ENCODE data around the gene PEMT. TPM values are rescaled to one million over a fixed set of nuclear protein-coding genes. Genes with fewer than 3 reads are reported as not detected.

The PEMT gene
- total RNA-seq, 1 donor from 2014 or later = 15.3 TPM

DNA sequence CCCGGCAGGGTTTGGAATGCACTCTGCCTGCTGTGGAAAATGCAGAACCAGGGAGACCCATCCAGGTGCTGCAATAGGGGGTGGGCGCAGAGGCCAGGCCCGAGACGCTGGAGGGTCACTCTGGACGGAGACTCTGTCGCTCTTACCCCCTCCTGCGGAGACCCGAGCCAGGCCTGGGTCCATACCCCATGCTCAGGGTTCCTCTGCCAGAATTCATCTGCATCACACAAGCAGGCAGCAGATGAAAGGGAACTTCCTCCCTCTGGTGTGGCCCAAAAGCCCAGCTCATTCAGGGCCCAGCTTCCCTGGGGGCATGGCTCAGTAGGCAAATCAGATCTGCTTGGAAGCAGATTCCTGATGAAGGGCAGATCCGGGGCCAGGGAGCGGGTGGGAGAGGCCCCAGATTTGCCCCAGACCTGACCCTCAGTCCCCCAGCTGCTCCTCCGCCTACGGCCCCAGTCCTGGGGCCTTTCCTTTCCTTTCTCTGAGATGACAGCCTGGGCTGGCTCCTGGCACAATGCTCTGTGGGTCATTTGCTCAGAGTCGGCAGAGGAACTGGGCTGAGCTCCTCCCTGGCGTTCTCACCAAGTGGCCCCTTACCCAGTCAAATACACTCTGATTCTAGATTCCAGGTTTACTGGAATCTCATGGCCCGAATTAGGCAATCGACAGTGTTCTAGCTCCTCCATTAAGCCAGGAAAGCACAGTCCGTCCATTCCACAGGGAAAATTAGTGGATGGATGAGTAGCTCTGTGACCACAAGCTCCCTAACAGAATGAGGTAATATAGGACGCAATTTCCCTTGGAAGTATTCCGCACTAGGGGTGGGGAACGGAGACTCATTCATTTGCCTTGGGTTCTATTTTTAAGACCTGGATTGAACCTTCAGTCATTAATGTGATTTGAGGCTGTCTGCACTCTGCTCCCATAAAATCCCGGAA is 76.2 kb downstream of the PEMT start:
- no peak for DNase-seq

DNA sequence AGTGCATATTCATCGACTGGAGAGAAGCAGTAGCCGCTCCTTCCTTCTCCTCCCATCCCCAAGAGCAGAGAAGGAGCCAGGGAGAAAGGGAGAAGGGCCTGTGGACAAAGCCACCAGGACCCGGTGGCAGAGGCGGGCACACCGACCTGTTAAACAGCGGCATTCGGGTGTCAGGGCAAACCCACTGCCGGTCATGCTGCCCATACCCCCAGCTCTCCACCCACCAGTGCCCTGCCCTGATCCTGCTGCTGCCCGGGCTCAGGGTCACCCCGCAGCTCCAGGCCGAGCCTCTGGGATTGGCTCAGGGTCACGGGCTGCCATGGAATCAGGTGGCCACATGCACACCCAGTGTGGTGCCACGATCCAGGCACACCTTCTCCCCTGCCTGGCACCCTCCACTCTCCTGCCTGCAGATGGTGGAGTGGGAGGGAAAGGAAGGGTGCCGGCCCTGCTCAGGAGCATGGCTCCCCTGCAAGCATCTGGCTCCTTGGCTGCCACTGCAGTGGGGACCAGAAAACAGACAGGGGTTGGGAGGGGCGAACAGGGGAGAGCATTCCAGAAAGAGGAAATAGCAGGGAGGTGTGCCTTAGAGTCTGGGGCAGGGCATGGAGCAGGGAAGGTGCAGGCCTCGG is 77.0 kb downstream of the PEMT start:
- no peak for DNase-seq

DNA sequence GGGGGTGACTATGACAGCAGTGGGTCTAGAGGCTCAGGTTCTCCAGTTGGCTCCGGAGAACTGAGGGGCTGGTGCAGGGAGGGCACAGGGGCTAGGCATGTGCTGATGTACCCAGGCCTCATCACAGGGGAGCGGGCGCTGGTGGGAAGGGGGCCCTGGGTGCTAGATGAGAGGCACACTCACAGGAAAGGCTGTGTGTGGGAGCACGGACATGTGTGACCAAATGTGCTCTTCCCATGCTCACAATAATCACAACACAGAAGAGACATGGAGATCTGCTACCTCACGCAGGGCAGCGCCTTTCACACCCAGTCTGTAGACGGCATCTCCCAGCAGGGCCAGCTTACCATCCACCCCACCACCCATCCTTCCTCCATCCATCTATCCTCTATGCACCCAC is 77.9 kb downstream of the PEMT start:
- DNase-seq = no peak

DNA sequence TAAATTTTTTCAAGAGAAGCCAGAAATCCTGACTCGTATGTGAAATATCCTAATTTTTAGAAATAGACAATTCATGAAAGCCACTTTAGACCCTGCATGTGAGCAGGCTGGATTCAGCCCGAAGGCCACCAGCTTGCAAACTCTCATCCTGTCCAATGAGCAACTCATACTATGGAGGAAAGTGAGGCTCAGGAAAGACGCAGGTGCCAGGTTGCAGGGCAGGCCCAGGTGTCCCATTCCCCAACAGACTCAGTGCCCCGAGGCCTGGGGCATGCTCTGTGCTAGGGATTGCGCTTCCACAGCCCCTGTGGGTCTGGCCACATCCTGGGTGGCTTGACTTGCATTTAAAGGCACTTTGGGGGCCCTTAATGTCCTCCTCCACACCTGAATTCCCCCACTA is 78.6 kb downstream of the PEMT start:
- DNase-seq = no peak

DNA sequence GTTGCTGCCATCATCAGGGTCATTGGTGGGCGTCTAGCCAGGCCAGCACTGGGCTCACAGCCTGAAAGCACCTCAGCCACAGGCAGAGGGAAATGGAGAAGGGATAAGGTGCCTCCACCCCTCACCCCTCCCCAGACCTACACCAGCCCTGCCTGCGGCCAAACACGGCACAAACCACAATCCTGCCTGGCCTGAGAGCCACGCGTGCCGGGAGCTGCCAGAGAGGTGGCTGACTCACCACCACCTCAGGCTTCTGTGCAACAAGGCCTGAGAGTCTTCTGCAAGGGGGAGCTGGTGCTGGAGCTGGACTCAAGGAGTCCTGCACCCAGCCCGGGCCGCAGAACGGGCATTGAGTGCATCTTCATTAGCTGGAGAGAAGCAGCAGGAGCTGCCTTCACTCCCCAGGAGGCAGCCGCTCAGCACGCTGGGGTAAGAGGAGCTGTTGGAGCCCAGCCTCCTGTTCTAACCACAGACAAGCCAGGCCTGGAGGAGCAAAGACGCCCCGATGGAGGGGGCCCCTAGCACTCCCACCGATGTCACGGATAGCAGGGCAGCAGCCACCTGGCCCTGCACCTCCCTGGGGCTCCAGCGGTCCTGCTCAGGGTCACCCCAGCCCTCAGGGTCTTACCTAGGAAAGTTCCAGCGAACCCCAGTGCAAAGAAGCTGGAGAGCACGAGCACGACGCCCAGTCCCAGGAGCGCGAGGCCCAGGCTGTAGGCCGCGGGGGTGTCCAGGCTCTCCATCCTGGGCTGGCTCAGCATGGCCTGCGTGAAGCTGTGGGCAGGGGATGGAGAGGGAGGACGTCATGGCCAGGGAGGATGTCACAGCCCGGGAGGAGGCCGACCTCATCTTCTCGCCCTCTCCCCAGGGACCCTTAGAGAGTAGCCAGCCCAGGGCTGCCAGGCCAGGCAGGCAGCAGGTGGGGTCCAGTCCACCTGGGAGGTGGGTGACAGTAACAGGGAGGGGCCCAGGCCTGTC is 79.3 kb downstream of the PEMT start:
- DNase-seq = no peak

DNA sequence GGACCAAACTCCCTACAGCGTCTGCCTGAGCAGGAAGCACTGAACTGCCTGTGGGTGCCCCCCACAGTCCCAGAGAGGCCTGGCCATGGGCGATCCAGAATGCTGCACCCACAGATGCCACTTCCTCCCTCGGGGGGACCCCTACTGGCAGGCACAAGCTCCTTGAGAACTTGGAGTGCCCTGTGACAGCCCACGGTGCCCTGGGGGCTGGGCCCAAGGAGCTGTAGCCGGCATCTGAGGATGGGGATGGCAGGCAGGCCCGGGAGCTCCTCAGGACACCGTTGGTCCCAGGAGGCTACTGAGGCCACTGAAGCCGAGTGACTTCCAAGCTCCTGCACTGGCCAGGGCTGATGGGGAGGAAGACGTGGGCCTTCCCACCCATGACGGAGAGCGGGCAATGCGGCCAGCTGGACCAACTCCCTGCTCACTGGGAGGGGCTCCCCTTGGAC is 80.2 kb downstream of the PEMT start:
- no peak for DNase-seq

DNA sequence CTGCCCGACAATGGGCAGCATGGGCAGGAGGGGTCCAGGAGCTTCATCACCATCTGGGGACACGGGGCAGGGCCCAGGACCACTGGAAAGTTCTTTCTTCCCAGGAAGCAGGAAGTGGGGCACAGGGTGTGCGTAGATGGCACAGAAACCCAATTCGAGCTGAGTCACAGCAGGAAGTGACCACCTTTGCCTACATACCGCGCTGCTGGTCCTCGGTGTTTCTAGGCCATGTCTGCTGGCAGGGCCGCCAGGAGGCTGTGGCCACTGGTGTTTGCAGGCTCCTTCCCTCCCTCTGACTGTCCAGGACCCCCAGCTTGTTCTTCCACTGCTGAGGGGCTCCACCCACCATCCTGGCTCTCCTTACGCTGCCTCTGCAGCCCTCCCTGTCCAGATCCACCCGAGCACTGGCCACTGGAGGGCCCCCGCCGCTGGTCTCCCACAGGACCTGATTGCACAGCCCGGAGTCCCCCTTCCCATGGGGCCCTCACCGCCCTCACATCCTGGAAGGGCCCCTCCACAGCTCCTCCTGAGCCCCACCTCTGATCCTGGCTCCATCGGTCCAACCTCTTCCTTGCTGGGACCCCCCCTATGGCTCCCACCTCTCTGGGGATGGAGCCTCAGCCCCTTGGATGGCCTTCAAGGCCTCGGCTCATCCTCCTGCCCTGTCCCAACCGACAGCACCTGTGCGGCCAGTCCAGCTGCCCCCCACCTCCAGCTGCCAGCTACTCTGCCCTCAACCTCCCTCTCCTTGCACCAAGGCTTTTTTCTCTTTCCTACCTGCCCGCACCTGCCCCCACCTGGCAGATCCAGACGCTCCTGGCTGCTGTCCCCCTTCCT is 80.8 kb downstream of the PEMT start:
- no peak for DNase-seq

DNA sequence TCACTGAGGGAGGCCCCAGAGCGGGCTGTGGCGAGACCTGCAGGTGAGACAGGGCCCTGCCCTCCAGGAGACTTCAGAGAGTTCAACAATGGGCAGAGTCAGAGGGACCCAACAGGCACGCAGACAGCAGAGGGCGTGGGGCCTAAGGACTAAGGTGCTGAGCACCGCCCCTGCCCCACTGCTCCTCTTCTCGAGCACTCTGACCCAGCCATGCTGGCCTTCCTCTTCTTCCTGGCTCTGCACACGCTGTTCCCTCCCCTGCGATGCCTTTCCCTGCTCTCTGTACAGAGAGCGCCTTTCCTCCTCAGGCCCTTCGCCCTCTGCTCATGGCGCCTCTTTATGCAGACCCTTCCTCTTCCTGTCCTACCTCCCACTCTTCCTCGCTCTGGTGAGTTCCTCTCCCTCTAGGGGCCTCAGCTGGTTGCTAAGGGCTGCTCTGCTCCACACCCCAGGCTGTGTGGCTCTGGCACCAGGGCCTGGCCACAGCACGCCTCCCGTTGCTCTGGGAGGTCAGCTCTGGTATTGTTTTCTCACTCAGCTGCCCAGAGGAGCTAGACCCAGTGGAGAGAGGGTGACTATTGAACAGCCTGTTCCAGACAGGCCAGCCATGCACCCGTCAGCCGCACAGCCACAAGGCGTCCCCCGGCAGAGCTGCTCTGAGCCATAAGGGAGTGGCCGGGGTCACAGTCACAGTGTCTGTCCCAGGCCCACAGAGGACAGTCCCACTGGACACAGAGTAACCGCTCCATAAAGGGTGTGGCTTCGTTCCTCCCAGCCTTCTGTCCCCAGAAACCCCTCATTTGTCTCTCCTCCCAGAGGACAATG is 81.7 kb downstream of the PEMT start:
- no peak for DNase-seq

DNA sequence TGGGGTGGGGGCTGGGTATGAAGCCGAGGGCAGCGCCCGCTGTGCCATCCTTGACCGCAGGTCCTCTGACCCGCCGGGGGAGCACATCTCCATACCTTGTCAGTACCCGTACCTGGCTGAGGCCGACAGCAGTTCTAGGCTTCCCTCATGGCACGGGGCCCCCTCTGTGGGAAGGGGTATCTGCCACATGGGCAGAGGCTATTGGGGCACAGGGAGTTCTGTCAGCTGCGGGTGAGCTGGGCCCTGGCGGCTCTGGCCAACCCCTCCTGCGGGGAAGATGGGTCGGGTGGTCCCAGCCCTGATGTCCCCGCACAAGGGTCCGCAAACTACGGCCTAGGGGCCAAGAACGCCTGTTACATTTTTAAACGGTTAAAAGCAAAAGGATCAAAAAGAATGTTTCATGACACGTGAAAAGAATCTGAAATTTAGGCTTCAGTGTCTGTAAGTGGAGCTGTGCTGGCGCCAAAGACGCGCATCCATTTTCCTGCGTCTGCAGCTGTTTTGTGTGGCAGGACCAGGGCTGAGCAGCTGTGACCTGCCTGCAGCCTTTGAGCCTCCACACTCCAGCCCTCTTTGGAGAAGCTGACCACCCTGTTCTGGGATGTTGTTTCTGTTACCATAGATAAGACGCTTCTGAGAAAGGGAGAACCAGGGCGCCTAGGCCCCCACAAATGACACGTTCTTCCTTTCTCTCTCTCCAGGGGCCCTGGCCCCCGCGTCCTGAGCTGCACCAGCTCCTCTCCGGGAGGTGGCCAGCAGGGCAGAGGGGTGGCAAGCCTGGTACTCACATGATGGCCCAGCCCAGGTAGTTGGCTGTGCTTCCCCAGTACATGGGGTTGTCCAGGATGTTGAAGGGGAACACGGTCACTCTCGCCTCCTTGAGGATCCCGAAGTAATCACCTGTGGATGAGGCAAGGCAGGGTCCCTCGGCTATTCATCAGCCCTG is 82.6 kb downstream of the PEMT start:
- DNase-seq = no peak

DNA sequence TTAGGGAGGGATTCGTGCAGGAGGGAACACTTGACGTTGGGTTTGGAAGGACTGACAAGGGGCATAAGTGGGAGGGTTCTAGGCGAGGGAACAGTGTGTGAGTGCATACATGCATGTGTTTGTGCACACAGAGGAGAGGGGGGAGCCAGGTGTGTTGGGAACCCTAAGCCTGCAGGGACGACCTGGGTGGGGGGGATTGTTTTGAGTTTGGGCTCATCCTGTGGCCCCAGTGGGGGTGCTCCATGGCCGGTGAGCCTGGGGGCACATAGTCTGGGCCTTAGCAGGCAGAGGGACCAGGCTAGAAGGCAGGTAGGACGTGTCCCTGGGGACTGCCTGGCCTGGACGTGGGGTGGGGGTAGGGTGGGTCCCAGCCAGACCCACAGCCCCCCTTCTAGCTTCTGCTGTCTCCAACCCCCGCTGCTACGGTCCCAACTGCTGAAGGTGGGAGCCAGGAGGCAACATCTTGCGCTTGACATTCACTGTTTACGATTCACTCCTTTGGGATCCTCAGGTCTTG is 83.4 kb downstream of the PEMT start:
- DNase-seq = no peak

DNA sequence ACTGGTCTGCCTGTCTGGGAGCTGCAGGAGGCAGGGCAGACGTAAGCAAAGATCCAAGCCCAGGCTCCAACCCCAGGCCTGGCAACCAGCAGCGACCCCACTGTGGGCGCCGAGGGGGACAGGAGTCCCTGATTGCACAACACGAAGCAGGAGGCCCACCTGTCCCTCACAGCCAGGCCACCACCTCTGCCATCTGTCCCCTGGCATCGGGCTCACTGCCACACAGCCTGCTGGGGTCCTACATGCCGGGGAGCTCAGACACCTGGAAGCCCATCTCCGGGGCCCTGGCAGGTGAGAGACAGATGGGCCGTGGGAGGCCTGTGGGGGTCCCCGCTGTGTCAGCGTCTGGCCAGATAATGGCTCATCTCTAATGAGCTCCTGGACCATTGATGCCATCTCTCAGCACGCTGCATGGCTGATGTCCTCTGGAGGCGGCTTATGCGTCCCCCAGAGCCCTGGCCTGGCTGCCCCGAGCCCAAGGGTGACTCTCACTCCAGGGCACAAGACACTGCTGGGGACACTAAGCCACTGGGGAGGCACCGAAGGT is 84.0 kb downstream of the PEMT start:
- DNase-seq = no peak

DNA sequence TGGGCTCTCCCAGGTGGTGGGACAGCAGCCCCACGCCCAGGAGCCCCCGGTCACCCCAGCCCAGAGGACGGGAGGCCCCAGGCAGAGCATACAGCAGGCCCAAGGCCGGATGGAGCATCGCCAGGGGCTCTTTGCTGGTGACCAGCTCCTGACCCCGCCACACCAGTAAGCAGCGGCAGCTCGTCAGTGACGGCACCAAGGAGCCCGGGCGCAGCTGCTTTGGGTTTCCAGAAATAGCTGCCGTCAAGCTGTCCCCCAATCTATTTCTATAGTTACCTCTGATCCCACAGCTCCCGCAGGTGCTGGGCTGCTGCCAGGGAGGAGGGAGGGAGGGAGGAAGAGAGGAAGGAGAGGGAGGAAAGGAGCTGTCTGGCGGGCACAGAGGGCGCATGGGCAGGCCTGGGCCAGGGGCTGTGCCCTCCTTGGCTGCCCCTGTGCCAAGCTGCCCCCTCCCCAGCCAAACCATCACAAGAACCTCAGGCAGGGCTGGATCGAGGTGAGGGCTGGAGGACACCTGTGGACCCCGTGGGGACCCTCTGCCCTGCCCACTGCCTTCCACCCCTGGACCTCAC is 84.5 kb downstream of the PEMT start:
- DNase-seq = peak; percentile 41

DNA sequence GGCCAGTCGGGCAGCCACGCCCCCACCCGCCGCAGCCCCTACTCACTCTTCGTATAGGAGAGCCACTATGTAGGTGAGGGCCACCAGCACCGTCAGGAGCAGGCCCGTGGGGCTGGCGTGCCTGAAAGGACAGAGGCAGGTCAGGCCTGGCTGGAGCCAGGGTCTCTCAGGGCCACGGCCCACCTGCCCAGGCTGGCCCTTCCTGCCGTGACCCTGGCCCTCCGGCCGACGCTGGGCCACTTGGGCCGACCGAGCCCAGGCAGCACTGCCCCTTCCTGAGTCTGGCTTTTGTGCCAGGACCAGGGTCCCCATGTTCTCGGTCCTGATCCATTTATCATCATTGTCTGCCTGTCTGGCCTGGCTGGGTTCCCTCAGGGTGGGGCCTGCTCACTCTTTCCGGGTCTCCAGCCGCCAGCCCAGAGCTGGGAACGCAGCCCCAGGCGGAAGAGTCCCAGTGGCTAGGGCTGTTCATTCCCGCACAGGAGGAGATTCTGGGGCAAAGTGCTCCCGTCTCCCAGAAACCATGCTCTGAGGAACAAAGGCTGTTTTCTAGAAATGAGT is 85.2 kb downstream of the PEMT start:
- DNase-seq = no peak

DNA sequence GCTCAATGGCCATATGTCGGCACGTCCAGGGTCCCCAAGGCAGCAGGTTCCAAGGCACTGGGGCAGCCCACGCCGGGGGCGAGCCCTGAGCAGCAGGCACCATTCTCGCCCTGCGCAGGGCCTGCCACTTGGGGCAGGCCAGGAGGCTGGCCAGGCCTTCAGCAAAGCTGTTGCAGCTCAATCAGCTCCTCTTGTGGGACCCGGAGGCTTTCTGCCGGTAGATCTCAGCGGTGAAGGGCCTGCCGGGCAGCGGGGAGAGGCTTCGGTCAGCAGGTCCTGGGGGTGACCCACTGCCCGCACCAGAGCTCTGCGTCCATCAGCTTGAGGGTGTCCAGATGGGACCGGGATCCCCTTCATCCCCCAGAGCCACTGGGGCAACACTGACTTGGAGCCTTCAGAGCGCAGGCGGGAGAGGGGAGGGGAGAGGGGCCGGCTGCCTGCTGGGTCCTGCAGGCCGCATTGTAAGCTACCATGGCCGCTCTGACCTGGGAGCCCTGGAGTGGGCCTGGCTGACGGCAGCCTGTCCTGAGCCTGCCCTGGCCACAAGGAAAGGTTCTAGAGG is 85.8 kb downstream of the PEMT start:
- no peak for DNase-seq

DNA sequence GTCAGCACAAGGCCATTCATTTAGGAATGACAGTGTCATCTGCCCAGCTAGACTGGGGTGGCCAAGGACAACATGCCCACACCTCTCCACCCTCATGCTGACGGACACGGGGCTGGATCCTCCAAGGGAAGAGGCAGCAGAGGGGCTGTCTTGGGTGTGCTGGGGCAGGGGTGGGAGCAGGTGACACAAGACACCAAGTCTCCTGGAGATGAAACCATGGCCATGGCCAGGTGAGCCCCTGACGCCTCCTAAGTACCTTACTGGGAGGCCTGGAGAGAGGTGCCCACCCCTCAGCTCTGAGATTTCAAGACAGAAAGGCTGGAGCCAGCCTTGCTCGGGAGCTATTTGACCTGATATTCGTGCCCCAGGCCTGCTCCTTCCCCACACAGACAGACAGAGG is 86.4 kb downstream of the PEMT start:
- DNase-seq = no peak

DNA sequence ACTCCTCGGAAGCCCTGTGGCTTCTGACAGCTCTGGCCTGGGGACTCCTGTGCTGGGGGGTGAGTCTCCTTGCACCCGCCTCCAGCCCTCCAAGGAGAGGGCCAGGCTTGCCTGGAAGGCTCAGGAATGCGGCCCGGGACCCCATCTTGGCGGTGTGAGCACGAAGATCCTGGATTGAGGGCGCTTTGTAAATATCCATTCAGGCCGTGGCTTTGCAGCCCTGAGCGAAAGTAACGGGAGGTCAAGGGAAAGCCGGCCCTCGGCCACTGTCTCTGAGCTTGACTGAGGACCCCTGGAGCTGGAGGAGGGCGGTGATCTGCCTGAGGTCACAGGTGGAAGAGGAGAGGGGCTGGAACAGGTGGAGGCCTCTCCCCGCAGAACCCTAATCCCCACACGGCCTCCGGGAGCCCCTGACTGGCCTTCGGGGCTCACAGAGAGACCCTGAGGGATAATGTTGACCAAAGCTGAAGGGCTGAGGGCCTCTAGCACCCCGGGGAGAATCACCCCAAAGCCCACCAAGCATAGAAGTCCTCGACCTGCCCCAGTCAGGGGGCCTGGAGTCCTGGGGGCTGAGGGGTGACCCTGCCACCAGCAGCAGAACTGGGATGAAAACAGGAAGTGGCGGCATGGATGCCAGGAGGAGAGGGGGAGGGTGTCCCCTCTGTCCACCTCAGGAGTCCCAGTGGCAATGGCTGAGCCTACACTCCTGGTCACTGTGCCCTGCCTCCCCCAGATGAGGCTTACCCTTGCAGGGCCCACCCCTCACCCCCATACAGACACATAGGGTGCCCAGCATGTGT is 87.0 kb downstream of the PEMT start:
- no peak for DNase-seq

DNA sequence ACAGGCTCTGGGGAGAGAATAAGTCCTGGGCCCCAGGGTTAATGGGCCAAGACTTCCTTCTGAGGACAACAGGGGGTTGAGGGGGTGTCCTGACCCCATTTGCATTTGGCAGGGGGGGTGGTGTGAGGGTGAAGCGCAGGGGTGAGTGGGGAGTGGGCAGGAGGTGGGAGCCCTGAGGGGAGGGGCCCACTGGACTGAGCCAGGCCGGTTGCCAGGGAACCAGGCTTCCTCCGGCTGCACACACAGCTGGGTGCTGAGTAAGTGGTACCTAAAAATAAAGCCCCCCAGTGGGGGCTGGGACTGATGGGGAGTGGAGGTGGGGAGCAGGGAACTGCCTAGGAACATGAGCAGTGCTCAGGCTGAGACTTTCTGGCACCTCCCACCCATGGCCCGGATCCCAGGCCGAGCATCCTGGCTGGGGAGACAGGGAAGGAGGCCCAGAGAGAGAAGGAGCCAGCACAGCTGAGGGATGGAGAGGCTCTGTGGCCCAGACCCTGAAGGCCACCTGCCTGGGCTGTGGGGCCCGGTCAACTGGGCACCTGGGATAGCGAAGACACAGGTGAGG is 87.9 kb downstream of the PEMT start:
- DNase-seq = peak; percentile 77

Data from occipital lobe (tissue), 2 donors.